ENCODE data around the gene TEPSIN. TPM values are rescaled to one million over a fixed set of nuclear protein-coding genes. Genes with fewer than 3 reads are reported as not detected.

The TEPSIN gene
- total RNA-seq, 2 donors from 2014 or later, result 30.0 to 45.0 TPM

DNA sequence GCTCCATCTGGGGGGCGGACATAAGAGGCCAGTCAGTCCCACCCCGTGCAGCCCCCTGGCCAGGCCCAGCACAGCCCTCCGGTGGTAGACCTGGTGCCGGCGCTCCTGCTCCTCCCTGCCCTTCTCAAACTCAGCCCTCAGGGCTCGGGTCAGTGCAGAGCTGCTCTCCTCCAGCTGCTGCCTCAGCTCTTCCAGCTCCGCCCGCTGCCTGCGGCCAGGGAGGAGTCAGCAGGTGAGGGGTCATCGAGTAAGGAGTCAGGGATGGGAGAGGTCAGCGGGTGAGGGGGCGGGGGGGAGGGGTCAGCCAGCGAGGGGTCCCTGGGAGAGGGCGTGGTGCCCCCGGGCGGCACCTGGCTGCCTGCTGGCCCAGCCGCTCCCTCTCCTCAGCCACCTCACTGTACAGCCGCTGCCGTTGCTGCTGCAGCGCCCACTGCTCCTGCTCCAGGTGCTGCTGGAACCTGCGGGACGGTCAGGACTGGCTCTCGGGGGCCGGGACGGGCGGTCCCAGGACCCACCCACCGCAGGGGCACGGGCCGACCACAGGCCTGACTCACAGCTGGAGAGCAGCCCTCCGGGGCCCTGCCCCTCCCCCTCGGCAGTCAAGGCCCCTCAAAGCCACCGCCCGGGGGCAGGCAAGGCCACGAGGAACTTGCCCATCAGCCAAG is 46.3 kb downstream of the TEPSIN start:
- H3K9me3 Mint-ChIP-seq, result no peaks in the 10 kb centered on the region
- WGBS, 2 experiments (ENCODE audit: insufficient coverage in 1 of 2, insufficient read length in 1 of 2), result 88 to 91% methylated on average over 8 to 34 of the region's 34 CpGs
- no peak overlapping the region for H3K27ac Mint-ChIP-seq
- no peaks in the 10 kb centered on the region for H3K36me3 ChIP-seq (ENCODE audit: control insufficient read depth, insufficient read depth, low read length)
- H3K27me3 ChIP-seq (ENCODE audit: control insufficient read depth, insufficient read depth, low read length, poor library complexity, severe bottlenecking), result no peaks in the 10 kb centered on the region
- H3K4me1 ChIP-seq (ENCODE audit: control insufficient read depth, insufficient read depth, low read length), result no peaks in the 10 kb centered on the region
- DNase-seq, result no peak
- no peaks in the 10 kb centered on the region for H3K36me3 Mint-ChIP-seq (ENCODE audit: low read depth)
- no peak overlapping the region for H3K4me3 Mint-ChIP-seq
- no peak overlapping the region for H3K27ac ChIP-seq (ENCODE audit: low read depth, low read length)
- H3K27me3 Mint-ChIP-seq (ENCODE audit: insufficient read depth), result no peaks in the 10 kb centered on the region
- H3K9me3 ChIP-seq (ENCODE audit: control insufficient read depth, low read length), result no peaks in the 10 kb centered on the region
- TF ChIP-seq, protein P1, sequence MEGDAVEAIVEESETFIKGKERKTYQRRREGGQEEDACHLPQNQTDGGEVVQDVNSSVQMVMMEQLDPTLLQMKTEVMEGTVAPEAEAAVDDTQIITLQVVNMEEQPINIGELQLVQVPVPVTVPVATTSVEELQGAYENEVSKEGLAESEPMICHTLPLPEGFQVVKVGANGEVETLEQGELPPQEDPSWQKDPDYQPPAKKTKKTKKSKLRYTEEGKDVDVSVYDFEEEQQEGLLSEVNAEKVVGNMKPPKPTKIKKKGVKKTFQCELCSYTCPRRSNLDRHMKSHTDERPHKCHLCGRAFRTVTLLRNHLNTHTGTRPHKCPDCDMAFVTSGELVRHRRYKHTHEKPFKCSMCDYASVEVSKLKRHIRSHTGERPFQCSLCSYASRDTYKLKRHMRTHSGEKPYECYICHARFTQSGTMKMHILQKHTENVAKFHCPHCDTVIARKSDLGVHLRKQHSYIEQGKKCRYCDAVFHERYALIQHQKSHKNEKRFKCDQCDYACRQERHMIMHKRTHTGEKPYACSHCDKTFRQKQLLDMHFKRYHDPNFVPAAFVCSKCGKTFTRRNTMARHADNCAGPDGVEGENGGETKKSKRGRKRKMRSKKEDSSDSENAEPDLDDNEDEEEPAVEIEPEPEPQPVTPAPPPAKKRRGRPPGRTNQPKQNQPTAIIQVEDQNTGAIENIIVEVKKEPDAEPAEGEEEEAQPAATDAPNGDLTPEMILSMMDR (conservative IDR thresholded peaks at IDR 0.05), result no peak
- no peak overlapping the region for H3K9ac ChIP-seq (ENCODE audit: extremely low read depth, low read length, poor library complexity, severe bottlenecking)
- H3K4me1 Mint-ChIP-seq, result no peaks in the 10 kb centered on the region
- H3K4me3 ChIP-seq (ENCODE audit: low read length), result no peak overlapping the region

DNA sequence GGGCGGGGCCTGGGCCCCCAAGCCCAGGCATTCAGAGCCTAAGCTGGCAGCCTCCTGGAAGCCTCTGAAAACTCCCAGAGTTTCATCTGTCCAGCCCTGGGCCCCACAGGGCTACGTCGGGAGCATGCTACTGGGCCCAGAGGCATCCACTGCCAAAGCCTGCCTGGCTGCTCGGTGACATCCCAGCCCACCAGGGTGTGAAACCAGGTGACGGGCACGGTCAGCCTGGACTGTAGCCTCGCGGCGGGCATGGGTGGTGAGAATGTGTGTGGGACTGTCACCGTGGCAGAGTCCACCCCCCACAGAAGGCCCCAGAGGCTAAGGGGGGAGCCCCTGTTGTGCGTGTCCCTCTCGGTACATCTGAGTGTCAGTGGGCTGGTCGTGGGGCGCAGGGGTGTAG is 47.2 kb downstream of the TEPSIN start:
- H3K27me3 ChIP-seq (ENCODE audit: control insufficient read depth, insufficient read depth, low read length, poor library complexity, severe bottlenecking), result no peaks in the 10 kb centered on the region
- Mint-ChIP-seq H3K9me3 (no peaks in the 10 kb centered on the region), H3K4me1 (no peaks in the 10 kb centered on the region), H3K27me3 (ENCODE audit: insufficient read depth) (no peaks in the 10 kb centered on the region), H3K36me3 (ENCODE audit: low read depth) (no peaks in the 10 kb centered on the region), H3K4me3 (no peak overlapping the region), H3K27ac (no peak overlapping the region)
- no peaks in the 10 kb centered on the region for H3K4me1 ChIP-seq (ENCODE audit: control insufficient read depth, insufficient read depth, low read length)
- no peak overlapping the region for H3K4me3 ChIP-seq (ENCODE audit: low read length)
- no peak overlapping the region for H3K9ac ChIP-seq (ENCODE audit: extremely low read depth, low read length, poor library complexity, severe bottlenecking)
- DNase-seq, result no peak
- H3K27ac ChIP-seq (ENCODE audit: low read depth, low read length), result no peak overlapping the region
- no peaks in the 10 kb centered on the region for H3K36me3 ChIP-seq (ENCODE audit: control insufficient read depth, insufficient read depth, low read length)
- no peaks in the 10 kb centered on the region for H3K9me3 ChIP-seq (ENCODE audit: control insufficient read depth, low read length)
- TF ChIP-seq, protein P1 (conservative IDR thresholded peaks at IDR 0.05), result no peak
- WGBS, 2 experiments (ENCODE audit: insufficient coverage in 1 of 2, insufficient read length in 1 of 2), result 94 to 96% methylated on average over 10 to 14 of the region's 14 CpGs

DNA sequence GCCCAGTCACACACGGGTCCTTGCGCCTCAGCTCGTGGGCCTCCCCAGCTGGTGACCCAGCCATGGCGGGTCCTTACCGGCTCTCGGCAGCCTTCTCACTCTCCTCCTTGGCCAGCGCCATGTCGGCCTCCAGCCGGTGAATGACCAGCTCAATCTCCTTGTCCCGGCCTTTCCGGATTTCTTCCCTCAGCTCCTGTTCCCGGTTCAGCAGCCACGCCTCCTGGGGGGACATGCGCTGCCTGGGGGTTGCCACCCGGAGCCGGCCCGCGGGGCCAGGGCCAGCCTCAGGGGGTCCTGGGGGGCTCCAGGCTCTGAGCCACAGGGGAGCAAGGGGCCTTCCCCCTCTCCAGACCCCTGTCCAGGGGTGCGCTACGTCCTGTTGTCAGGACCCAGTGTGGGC is 47.7 kb downstream of the TEPSIN start:
- Histone ChIP-seq H3K9ac (ENCODE audit: extremely low read depth, low read length, poor library complexity, severe bottlenecking) (no peak overlapping the region), H3K4me1 (ENCODE audit: control insufficient read depth, insufficient read depth, low read length) (no peaks in the 10 kb centered on the region), H3K36me3 (ENCODE audit: control insufficient read depth, insufficient read depth, low read length) (no peaks in the 10 kb centered on the region), H3K27ac (ENCODE audit: low read depth, low read length) (no peak overlapping the region), H3K9me3 (ENCODE audit: control insufficient read depth, low read length) (no peaks in the 10 kb centered on the region), H3K4me3 (ENCODE audit: low read length) (no peak overlapping the region), H3K27me3 (ENCODE audit: control insufficient read depth, insufficient read depth, low read length, poor library complexity, severe bottlenecking) (no peaks in the 10 kb centered on the region)
- TF ChIP-seq, protein P1 (conservative IDR thresholded peaks at IDR 0.05), result no peak
- Mint-ChIP-seq H3K36me3 (ENCODE audit: low read depth) (no peaks in the 10 kb centered on the region), H3K4me3 (no peak overlapping the region), H3K27ac (no peak overlapping the region), H3K4me1 (no peaks in the 10 kb centered on the region), H3K27me3 (ENCODE audit: insufficient read depth) (no peaks in the 10 kb centered on the region), H3K9me3 (no peaks in the 10 kb centered on the region)
- DNase-seq, result no peak
- 87 to 91% methylated on average over 14 to 20 of the region's 20 CpGs for WGBS, 2 experiments (ENCODE audit: insufficient coverage in 1 of 2, insufficient read length in 1 of 2)

Data from endodermal cell (in vitro differentiated cells).